ENCODE measurements around the gene TRIM47. TPM values are rescaled to one million over a fixed set of nuclear protein-coding genes. Genes with fewer than 3 reads are reported as not detected.

TRIM47 gene
- 10 to 100 TPM; 26.7 to 33.0 TPM for total RNA-seq

GRCh38 chr17:75878174-75878998, at the start of gene TRIM47:
TSS of gene TRIM47 (minus strand) at chr17:75878581. CDS start at chr17:75878548, 33 bp downstream.

GRCh38 chr17:75904749-75905521, 26.6 kb upstream of the TRIM47 start, which contains the start of gene MRPL38:
TSS of gene MRPL38 (minus strand) at chr17:75904884. CDS start at chr17:75904875, 9 bp downstream.

GRCh38 chr17:75896415-75897159, 18.2 kb upstream of the TRIM47 start, which contains the start of gene TRIM65:
TSS of gene TRIM65 (minus strand) at chr17:75896951. CDS start at chr17:75896937, 14 bp downstream.

GRCh38 chr17:75855310-75856061, 22.9 kb downstream of the TRIM47 start, which contains the start of gene WBP2:
TSS of gene WBP2 (minus strand) at chr17:75855335. CDS start at chr17:75855297, 38 bp downstream.

GRCh38 chr17:75843577-75844529, 34.5 kb downstream of the TRIM47 start, which contains the start of gene UNC13D:
TSS of gene UNC13D (minus strand) at chr17:75844404. CDS start at chr17:75844337, 67 bp downstream.

Other genes starting within 250 kb of the TRIM47 start
- under 1 TPM in 1 of 2 experiments, not detected in 1; 0.15 TPM for gene SMIM5, start 245.1 kb downstream of the TRIM47 start, total RNA-seq
- 10 to 100 TPM; 37.6 to 43.7 TPM for gene RECQL5, start 211.4 kb downstream of the TRIM47 start, total RNA-seq
- gene SAP30BP, start 211.2 kb downstream of the TRIM47 start, total RNA-seq = 10 to 100 TPM; 70.5 to 79.5 TPM
- 1 to 10 TPM; 1.5 to 1.6 TPM for gene ITGB4, start 157.1 kb downstream of the TRIM47 start, total RNA-seq
- 10 to 100 TPM; 32.4 to 36.0 TPM for gene GALK1, start 113.4 kb downstream of the TRIM47 start, total RNA-seq
- 10 to 100 TPM; 24.7 to 29.8 TPM for gene UNK, start 93.8 kb downstream of the TRIM47 start, total RNA-seq
- gene UNC13D, start 34.2 kb downstream of the TRIM47 start, total RNA-seq = 100 to 1,000 TPM; 170 to 185 TPM
- 10 to 100 TPM; 84.7 to 87.8 TPM for gene WBP2, start 23.2 kb downstream of the TRIM47 start, total RNA-seq
- 10 to 100 TPM; 29.1 to 30.9 TPM for gene TRIM65, start 18.4 kb upstream of the TRIM47 start, total RNA-seq
- 10 to 100 TPM; 86.9 to 87.8 TPM for gene MRPL38, start 26.3 kb upstream of the TRIM47 start, total RNA-seq
- gene FBF1, start 62.5 kb upstream of the TRIM47 start, total RNA-seq = 10 to 100 TPM; 15.9 to 20.2 TPM
- gene ACOX1, start 100.6 kb upstream of the TRIM47 start, total RNA-seq = 10 to 100 TPM; 23.8 to 26.4 TPM
- 10 to 100 TPM; 18.1 to 20.2 TPM for gene TEN1, start 100.7 kb upstream of the TRIM47 start, total RNA-seq
- gene CDK3, start 122.3 kb upstream of the TRIM47 start, total RNA-seq = 1 to 10 TPM; 5.5 to 6.9 TPM
- gene EVPL, start 148.7 kb upstream of the TRIM47 start, total RNA-seq = under 1 TPM; 0.14 to 0.18 TPM
- gene SRP68, start 193.9 kb upstream of the TRIM47 start, total RNA-seq = 10 to 100 TPM; 80.3 to 83.5 TPM
- gene GALR2, start 196.2 kb upstream of the TRIM47 start, total RNA-seq = under 1 TPM in 1 of 2 experiments, not detected in 1; 0.15 TPM
- under 1 TPM; 0.14 to 0.15 TPM for gene ZACN, start 200.6 kb upstream of the TRIM47 start, total RNA-seq
- 100 to 1,000 TPM; 131 TPM for gene EXOC7, start 225.2 kb upstream of the TRIM47 start, total RNA-seq